Caco-2 (cell line): Measurements from ENCODE around the gene AP3B2. TPM values are rescaled to one million over a fixed set of nuclear protein-coding genes. Genes with fewer than 3 reads are reported as not detected.
"Not testable (repeated sequence)": the region's sequence is repeated elsewhere in the genome, so short reads cannot be mapped to it uniquely, and the experiment has no call there.

Experiments
- BruUV-seq: library from RNA; stranded (reverse); fragments of 400-500 nt; replicated peaks from 2 replicates; lab custom pipeline; 2021; lab: Mats Ljungman, UMichigan
- CTCF ChIA-PET: fragments of 300-600 bp; sonication (Branson Sonifier 250); formaldehyde crosslinking; loops from one replicate; lab custom pipeline; 2022; ENCODE audit warnings: antibody characterized with exemption; lab: Charles Lee
- POLR2A ChIA-PET: fragments of 300-600 bp; sonication (Branson Sonifier 250); formaldehyde crosslinking; loops from one replicate; lab custom pipeline; 2022; ENCODE audit warnings: antibody characterized with exemption; lab: Charles Lee
- DNase-seq, 2 experiments: peaks; one replicate each; pipeline versions ENCODE4 v3.0.0 to v3.0.0-alpha.2; 2020 to 2022
- H3K27me3 ChIP-seq: replicated peaks from 2 replicates; pipeline ENCODE4 v1.6.0; 2011; ENCODE audit warnings: low read length; ENCODE audit not compliant: control insufficient read depth, insufficient read depth
- H3K36me3 ChIP-seq: 2 replicates; pipeline ENCODE4 v1.5.1; 2011; ENCODE audit warnings: low read length; ENCODE audit not compliant: control insufficient read depth, insufficient read depth
- H3K4me1 ChIP-seq: fragments of 250-450 bp; sonication (Bioruptor Pico); 2 replicates; pipeline ENCODE4 v1.5.1; 2020; ENCODE audit warnings: mild to moderate bottlenecking
- H3K4me3 ChIP-seq: 2 replicates; pipeline ENCODE4 v1.5.1; 2011; ENCODE audit warnings: low read depth, mild to moderate bottlenecking, control low read depth, low read length
- H3K9me3 ChIP-seq: fragments of 250-450 bp; sonication (Bioruptor Pico); 2 replicates; pipeline ENCODE4 v1.5.1; 2020; ENCODE audit warnings: mild to moderate bottlenecking, moderate library complexity
- H3K27ac Mint-ChIP-seq: one replicate; pipeline ENCODE4 v1.8.0; 2022; ENCODE audit warnings: mixed read lengths; ENCODE audit not compliant: unreplicated experiment
- H3K27me3 Mint-ChIP-seq: one replicate; pipeline ENCODE4 v1.8.0; 2022; ENCODE audit warnings: mixed read lengths; ENCODE audit not compliant: insufficient read depth, unreplicated experiment
- H3K36me3 Mint-ChIP-seq: one replicate; pipeline ENCODE4 v1.8.0; 2022; ENCODE audit warnings: mild to moderate bottlenecking, mixed read lengths; ENCODE audit not compliant: insufficient read depth, unreplicated experiment
- H3K4me1 Mint-ChIP-seq: one replicate; pipeline ENCODE4 v1.8.0; 2022; ENCODE audit warnings: low read depth, mixed read lengths; ENCODE audit not compliant: unreplicated experiment
- H3K4me3 Mint-ChIP-seq: one replicate; pipeline ENCODE4 v1.8.0; 2022; ENCODE audit warnings: mild to moderate bottlenecking, moderate library complexity, mixed read lengths; ENCODE audit not compliant: unreplicated experiment
- H3K9me3 Mint-ChIP-seq: one replicate; pipeline ENCODE4 v1.8.0; 2022; ENCODE audit warnings: mixed read lengths; ENCODE audit not compliant: unreplicated experiment
- CTCF ChIP-seq, 2 experiments: fragments of 200-600 bp in 1 of 2; IDR thresholded peaks; 1 replicate in 1 of 2; 2 replicates in 1 of 2; pipeline versions ENCODE4 v1.5.1 to v1.8.0; 2011 to 2022; ENCODE audit warnings: antibody characterized with exemption in 1 of 2, control low read depth in 1 of 2, inconsistent platforms in 1 of 2, low read depth in 1 of 2, low read length in 1 of 2, mild to moderate bottlenecking in 1 of 2, moderate library complexity in 1 of 2; ENCODE audit not compliant: insufficient read depth in 1 of 2, severe bottlenecking in 1 of 2, unreplicated experiment in 1 of 2
- intact Hi-C: fragments of 100-400 bp; cut with micrococcal nuclease; formaldehyde crosslinking; loops from one replicate; pipeline ENCODE4 v1.10.0; 2022; ENCODE audit not compliant: unreplicated experiment
- total RNA-seq: library from RNA; stranded (reverse); gene quantifications from 2 replicates; pipeline ENCODE4 v1.2.3, GENCODE V29; 2022

AP3B2 gene
- total RNA-seq, 1 experiment from 2014 or later = 0.82 TPM

GRCh38 chr15:82709081-82709420 is 624 bp downstream of the AP3B2 start:
- no peaks in the 10 kb centered on the region for H3K9me3 ChIP-seq
- H3K27me3 ChIP-seq = no peaks in the 10 kb centered on the region
- H3K4me3 Mint-ChIP-seq = no peak overlapping the region
- CTCF ChIA-PET = interaction anchor here (0.7 kb wide), 1 partner anchor 42 kb away, joined by 3 read pairs; no protein-coding TSS in a partner anchor
- H3K4me1 ChIP-seq = no peaks in the 10 kb centered on the region
- H3K4me3 ChIP-seq = peak overlapping the region; percentile 60
- DNase-seq = no peak
- no TSS peak for BruUV-seq
- no peak overlapping the region for H3K27ac Mint-ChIP-seq
- H3K9me3 Mint-ChIP-seq = no peaks in the 10 kb centered on the region
- intact Hi-C loops = loop anchor here (2.0 kb wide), 1 partner anchor 42 kb away; no protein-coding TSS in a partner anchor
- no peaks in the 10 kb centered on the region for H3K4me1 Mint-ChIP-seq
- H3K36me3 Mint-ChIP-seq = peaks cover 5% of the 10 kb centered on the region
- H3K27me3 Mint-ChIP-seq = no peaks in the 10 kb centered on the region
- TF ChIP-seq CTCF (IDR thresholded peaks at IDR 0.05; ENCODE audit: insufficient read depth in 1 of 2, low read depth in 1 of 2, low read length in 1 of 2, severe bottlenecking in 1 of 2, unreplicated experiment in 1 of 2) = no peak
- POLR2A ChIA-PET = no interaction called here
- H3K36me3 ChIP-seq = no peaks in the 10 kb centered on the region

- H3K36me3 ChIP-seq, H3K4me3 ChIP-seq, BruUV-seq, H3K27me3 Mint-ChIP-seq, POLR2A ChIA-PET, H3K9me3 Mint-ChIP-seq, H3K4me1 Mint-ChIP-seq, H3K9me3 ChIP-seq, intact Hi-C loops, CTCF ChIA-PET, DNase-seq, H3K36me3 Mint-ChIP-seq, H3K27ac Mint-ChIP-seq, H3K27me3 ChIP-seq, H3K4me1 ChIP-seq, H3K4me3 Mint-ChIP-seq: not testable (repeated sequence)
These were observed 3.8 kb downstream of the AP3B2 start for GRCh38 chr15:82705856-82706255.

GRCh38 chr15:82699726-82700125 is 9.9 kb downstream of the AP3B2 start:
- Mint-ChIP-seq H3K36me3 (no peaks in the 10 kb centered on the region), H3K4me1 (no peaks in the 10 kb centered on the region), H3K4me3 (no peak overlapping the region), H3K9me3 (no peaks in the 10 kb centered on the region), H3K27ac (no peak overlapping the region), H3K27me3 (peaks cover 11% of the 10 kb centered on the region)
- ChIA-PET POLR2A (no interaction called here), CTCF (no interaction called here)
- no peaks in the 10 kb centered on the region for H3K36me3 ChIP-seq
- no peaks in the 10 kb centered on the region for H3K4me1 ChIP-seq
- no peak for TF ChIP-seq CTCF (IDR thresholded peaks at IDR 0.05; ENCODE audit: insufficient read depth in 1 of 2, low read depth in 1 of 2, low read length in 1 of 2, severe bottlenecking in 1 of 2, unreplicated experiment in 1 of 2)
- no peak overlapping the region for H3K4me3 ChIP-seq
- no TSS peak for BruUV-seq
- intact Hi-C loops = no loop called here
- H3K9me3 ChIP-seq = no peaks in the 10 kb centered on the region
- H3K27me3 ChIP-seq = no peaks in the 10 kb centered on the region
- DNase-seq = no peak
